Lower leg skin (tissue), 3 donors: ENCODE results near the gene DGKQ.

Experiments used
- CTCF ChIP-seq, 3 donors: fragments of 450-650 bp; IDR thresholded peaks; one replicate each; pipeline ENCODE4 v1.5.1; 2016; ENCODE audit warnings: antibody characterized with exemption in 3 of 3, mild to moderate bottlenecking in 3 of 3, moderate library complexity in 2 of 3
- POLR2A ChIP-seq, 2 donors: fragments of 450-650 bp; IDR thresholded peaks; one replicate each; pipeline ENCODE4 v1.6.1; 2016 to 2017; ENCODE audit warnings: antibody characterized with exemption in 2 of 2, mild to moderate bottlenecking in 1 of 2, moderate library complexity in 1 of 2

DNA sequence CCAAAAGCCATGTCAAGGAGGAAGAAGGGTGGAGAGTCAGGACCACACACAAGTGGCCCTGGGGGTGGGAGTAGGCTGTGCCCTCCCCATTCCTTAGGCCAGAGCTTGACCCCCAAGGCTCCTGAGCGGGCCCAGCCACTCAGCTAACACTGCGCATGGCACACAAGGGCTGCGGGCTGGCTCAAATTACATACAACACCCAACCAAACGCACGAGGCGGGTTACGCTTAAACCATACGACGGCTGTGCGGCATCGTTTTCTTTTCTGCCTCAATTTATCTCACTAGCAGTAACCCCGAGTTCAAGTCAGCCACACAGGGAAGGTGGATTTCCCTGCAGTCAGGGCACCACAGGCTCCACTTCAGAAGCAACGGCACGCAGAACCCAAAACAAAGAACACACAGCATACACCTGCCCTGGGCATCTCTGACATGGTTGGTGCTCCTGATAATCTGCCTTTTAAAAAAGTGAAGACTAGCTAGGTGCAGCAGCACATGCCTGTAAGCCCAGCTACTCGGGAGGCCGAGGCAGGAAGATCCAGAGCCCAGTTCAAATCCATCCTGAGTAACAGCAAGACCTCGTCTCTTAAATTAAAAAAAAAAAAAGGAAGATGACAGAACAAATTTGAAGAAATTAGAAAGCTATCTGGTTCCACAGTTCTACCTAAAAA lies 44.1 kb downstream of the DGKQ start:
- no peak for TF ChIP-seq CTCF (IDR thresholded peaks at IDR 0.05)
- no peak for TF ChIP-seq POLR2A (IDR thresholded peaks at IDR 0.05)
